H1 (cell line): ENCODE data around the gene ZNF582. TPM values are rescaled to one million over a fixed set of nuclear protein-coding genes. Genes with fewer than 3 reads are reported as not detected.
A peak's percentile ranks its signal among the peaks of the same experiment; 100 is the strongest.

Experiments used
- CTCF ChIA-PET: fragments of 300-600 bp; sonication (Branson Sonifier 250); formaldehyde crosslinking; loops from one replicate; lab custom pipeline; 2021; ENCODE audit not compliant: partially characterized antibody; lab: Charles Lee
- POLR2A ChIA-PET: fragments of 300-600 bp; sonication (Branson Sonifier 250); formaldehyde crosslinking; loops from one replicate; lab custom pipeline; 2021; ENCODE audit warnings: inconsistent platforms; ENCODE audit not compliant: partially characterized antibody; lab: Charles Lee
- DNase-seq, 2 experiments: peaks; one replicate each; pipeline versions ENCODE4 v3.0.0 to v3.0.0-alpha.2; 2010 to 2022; ENCODE audit warnings: low spot score in 2 of 2, low read depth in 1 of 2, mixed read lengths in 1 of 2
- FAIRE-seq: peaks from 2 replicates; lab custom pipeline; 2011; peaks lifted over from hg19 to GRCh38; lab: Jason Lieb, UNC
- H2AFZ ChIP-seq: 2 replicates; pipeline ENCODE4 v1.8.1; 2012; ENCODE audit warnings: low read length, inconsistent platforms
- H2AK5ac ChIP-seq: 2 replicates; pipeline ENCODE4 v1.6.1; 2013; ENCODE audit warnings: low read depth, low read length
- H2BK120ac ChIP-seq: replicated peaks from 2 replicates; pipeline ENCODE3; 2013; ENCODE audit warnings: low read depth, low read length, inconsistent platforms
- H2BK12ac ChIP-seq: 2 replicates; pipeline ENCODE4 v1.6.1; 2013; ENCODE audit warnings: low read depth, low read length
- H2BK15ac ChIP-seq: 2 replicates; pipeline ENCODE4 v1.6.1; 2013; ENCODE audit warnings: low read length
- H2BK20ac ChIP-seq: 2 replicates; pipeline ENCODE4 v1.6.1; 2013; ENCODE audit warnings: low read length
- H2BK5ac ChIP-seq: 2 replicates; pipeline ENCODE4 v1.6.1; 2013; ENCODE audit warnings: low read depth, low read length
- H3K14ac ChIP-seq: 2 replicates; pipeline ENCODE4 v1.6.1; 2013; ENCODE audit warnings: inconsistent platforms; ENCODE audit not compliant: insufficient read length
- H3K18ac ChIP-seq: 2 replicates; pipeline ENCODE4 v1.6.1; 2013; ENCODE audit warnings: low read length; ENCODE audit errors: extremely low read depth
- H3K23ac ChIP-seq: 2 replicates; pipeline ENCODE4 v1.6.1; 2013; ENCODE audit warnings: inconsistent platforms; ENCODE audit not compliant: insufficient read length
- H3K23me2 ChIP-seq: 2 replicates; pipeline ENCODE4 v1.6.1; 2013; ENCODE audit warnings: low read depth, low read length
- H3K27ac ChIP-seq: 2 replicates; pipeline ENCODE4 v1.6.1; 2011; ENCODE audit warnings: low read depth, low read length, inconsistent platforms
- H3K27me3 ChIP-seq, 4 experiments: replicated peaks in 1 of 4; 1 replicate in 1 of 4; 2 replicates in 3 of 4; pipeline versions ENCODE4 v1.6.1 to v1.8.1; 2011 to 2013; ENCODE audit warnings: low read length in 3 of 4, mild to moderate bottlenecking in 3 of 4, inconsistent platforms in 2 of 4, mixed read lengths in 2 of 4, moderate library complexity in 1 of 4; ENCODE audit not compliant: control insufficient read depth in 3 of 4, insufficient read depth in 3 of 4; ENCODE audit errors: extremely low read depth in 1 of 4
- H3K36me3 ChIP-seq, 4 experiments: 2 replicates each; pipeline versions ENCODE4 v1.6.1 to v1.8.1; 2011 to 2013; ENCODE audit warnings: mild to moderate bottlenecking in 4 of 4, low read length in 3 of 4, moderate library complexity in 2 of 4, control low read depth in 1 of 4, inconsistent platforms in 1 of 4; ENCODE audit not compliant: insufficient read depth in 4 of 4, control insufficient read depth in 2 of 4
- H3K4ac ChIP-seq: replicated peaks from 2 replicates; pipeline ENCODE3; 2013; ENCODE audit warnings: low read length, low read depth, mixed read lengths, inconsistent platforms; ENCODE audit not compliant: insufficient read length
- H3K4me1 ChIP-seq, 4 experiments: replicated peaks in 1 of 4; 1 replicate in 1 of 4; 2 replicates in 3 of 4; pipeline versions ENCODE4 v1.6.1 to v1.8.1; 2011 to 2013; ENCODE audit warnings: low read length in 3 of 4, inconsistent platforms in 2 of 4, mixed read lengths in 1 of 4; ENCODE audit not compliant: insufficient read depth in 4 of 4, control insufficient read depth in 3 of 4
- H3K4me2 ChIP-seq, 2 experiments: 2 replicates each; pipeline versions ENCODE4 v1.6.1 to v1.8.1; 2011 to 2013; ENCODE audit warnings: low read depth in 2 of 2, low read length in 2 of 2, control low read depth in 1 of 2, inconsistent platforms in 1 of 2, mild to moderate bottlenecking in 1 of 2; ENCODE audit not compliant: insufficient read depth in 1 of 2
- H3K4me3 ChIP-seq, 4 experiments: fragments of 200-600, 300-600 bp in 1 of 4; sonication (generic), shearing (Covaris generic), sonication (Bioruptor Twin) in 1 of 4; 2 replicates each; pipeline versions ENCODE4 v1.5.1 to v1.8.1; 2011 to 2016; ENCODE audit warnings: low read length in 4 of 4, low read depth in 3 of 4, control low read depth in 2 of 4, inconsistent platforms in 2 of 4, mild to moderate bottlenecking in 2 of 4, mixed read lengths in 1 of 4, moderate library complexity in 1 of 4; ENCODE audit not compliant: insufficient read depth in 2 of 4; ENCODE audit errors: extremely low read depth in 1 of 4
- H3K56ac ChIP-seq: replicated peaks from 2 replicates; pipeline ENCODE3; 2013; ENCODE audit warnings: low read depth, mild to moderate bottlenecking, mixed read lengths, low read length, inconsistent platforms; ENCODE audit not compliant: insufficient read length
- H3K79me1 ChIP-seq: 2 replicates; pipeline ENCODE4 v1.6.1; 2013; ENCODE audit warnings: low read depth, low read length, control low read depth
- H3K79me2 ChIP-seq, 2 experiments: 2 replicates each; pipeline versions ENCODE4 v1.6.1 to v1.8.1; 2012 to 2013; ENCODE audit warnings: low read length in 2 of 2, mild to moderate bottlenecking in 2 of 2, inconsistent platforms in 1 of 2; ENCODE audit not compliant: insufficient read depth in 2 of 2, control insufficient read depth in 1 of 2
- H3K9ac ChIP-seq, 4 experiments: replicated peaks in 1 of 4; 1 replicate in 1 of 4; 2 replicates in 3 of 4; pipeline versions ENCODE4 v1.6.1 to v1.8.1; 2011 to 2013; ENCODE audit warnings: low read depth in 3 of 4, low read length in 3 of 4, control low read depth in 2 of 4, mild to moderate bottlenecking in 2 of 4, moderate library complexity in 2 of 4, inconsistent platforms in 1 of 4; ENCODE audit errors: extremely low read depth in 1 of 4
- H3K9me3 ChIP-seq, 2 experiments: 2 replicates each; pipeline versions ENCODE4 v1.6.1 to v1.8.1; 2012 to 2013; ENCODE audit warnings: mild to moderate bottlenecking in 2 of 2, moderate library complexity in 2 of 2, control low read depth in 1 of 2, inconsistent platforms in 1 of 2, low read depth in 1 of 2, low read length in 1 of 2, mixed read lengths in 1 of 2; ENCODE audit not compliant: insufficient read depth in 2 of 2
- H4K20me1 ChIP-seq, 2 experiments: replicated peaks in 1 of 2; 2 replicates each; pipeline versions ENCODE3 to v1.8.1; 2011 to 2013; ENCODE audit warnings: inconsistent platforms in 2 of 2, low read length in 2 of 2, mild to moderate bottlenecking in 1 of 2; ENCODE audit not compliant: insufficient read depth in 2 of 2, control insufficient read depth in 1 of 2
- H4K5ac ChIP-seq: 2 replicates; pipeline ENCODE4 v1.6.1; 2013; ENCODE audit warnings: low read length, low read depth, mixed read lengths, inconsistent platforms; ENCODE audit not compliant: insufficient read length
- H4K8ac ChIP-seq: 2 replicates; pipeline ENCODE4 v1.8.0; 2013; ENCODE audit warnings: mild to moderate bottlenecking, moderate library complexity, low read length, inconsistent platforms; ENCODE audit not compliant: insufficient read depth; ENCODE audit errors: extremely low read depth
- H4K91ac ChIP-seq: replicated peaks from 2 replicates; pipeline ENCODE3; 2013; ENCODE audit warnings: low read length, mixed read lengths, inconsistent platforms; ENCODE audit not compliant: insufficient read length
- CTCF ChIP-seq, 3 experiments: IDR thresholded peaks; 1 replicate in 2 of 3; 2 replicates in 1 of 3; pipeline versions ENCODE4 v1.5.1 to v1.6.1; 2011; ENCODE audit warnings: low read length in 3 of 3, mild to moderate bottlenecking in 3 of 3, inconsistent platforms in 2 of 3, low read depth in 1 of 3, moderate library complexity in 1 of 3; ENCODE audit not compliant: insufficient read depth in 1 of 3; ENCODE audit errors: control extremely low read depth in 1 of 3
- RAD21 ChIP-seq, 2 experiments: IDR thresholded peaks in 1 of 2; conservative IDR thresholded peaks in 1 of 2; 2 replicates each; pipeline ENCODE4 v1.6.1; 2011; ENCODE audit warnings: low read depth in 2 of 2, low read length in 2 of 2, improper control_type of control experiment in 1 of 2, inconsistent platforms in 1 of 2, mild to moderate bottlenecking in 1 of 2, moderate library complexity in 1 of 2
- SP2 ChIP-seq: IDR thresholded peaks from 2 replicates; pipeline ENCODE4 v1.6.1; 2012; ENCODE audit warnings: mild to moderate bottlenecking, low read length, inconsistent platforms
- polyA plus RNA-seq, 7 experiments: library from polyadenylated mRNA; depleted of rRNA in 3 of 7; stranded (reverse) in 5 of 7; unstranded in 2 of 7; fragments of >200 nt in 5 of 7; fragments of 200-250 nt in 2 of 7; gene quantifications; 1 replicate in 5 of 7; 2 replicates in 1 of 7; 4 replicates in 1 of 7; pipeline versions ENCODE4 v1.2.1 to v1.2.3, GENCODE V29; 2011 to 2013; ENCODE audit warnings: missing spikeins in 2 of 7, mixed read lengths in 2 of 7
- total RNA-seq: library from RNA; stranded (reverse); fragmentation: NEBNext Ultra II Directional; extraction: Animal tissue kit (Norgen Biotek cat#: 25700); gene quantifications from 2 replicates; pipeline ENCODE4 v1.2.1, GENCODE V29; 2021

ZNF582 gene
- total and polyA plus RNA-seq, 2 of the 8 experiments (the other 6 are each of a cell fraction or from before 2014, with no cell fraction given) = 3.8 to 5.8 TPM

GRCh38 chr19:56333506-56333905, 59.8 kb downstream of the ZNF582 start:
- H3K9ac ChIP-seq = no peak overlapping the region
- H2AK5ac ChIP-seq = no peak overlapping the region
- no peak overlapping the region for H3K4me3 ChIP-seq
- no peak overlapping the region for H3K14ac ChIP-seq
- H4K8ac ChIP-seq = no peak overlapping the region
- TF ChIP-seq CTCF (IDR thresholded peaks at IDR 0.05; ENCODE audit: control extremely low read depth in 1 of 3, insufficient read depth in 1 of 3, low read depth in 1 of 3, low read length in 3 of 3) = peak in 2 of 3 experiments; percentile 59 to 61; a peak in 3 of 4 replicates
- peak; percentile 81 for TF ChIP-seq RAD21 (IDR thresholded peaks at IDR 0.05 in 1 of 2, conservative IDR thresholded peaks at IDR 0.05 in 1 of 2; ENCODE audit: low read depth in 2 of 2, low read length in 2 of 2)
- TF ChIP-seq SP2 = no peak
- H3K27me3 ChIP-seq = no peaks in the 10 kb centered on the region
- FAIRE-seq = peak; percentile 13
- ChIA-PET CTCF (interaction anchor here (0.6 to 3.0 kb wide), 25 partner anchors 12 to 271 kb away, joined by 3 to 26 read pairs (median 4); no protein-coding TSS in a partner anchor), POLR2A (interaction anchor here (0.6 kb wide), 2 partner anchors 10 to 11 kb away, joined by 3 read pairs; no protein-coding TSS in a partner anchor)
- H2BK15ac ChIP-seq = no peak overlapping the region
- H3K79me1 ChIP-seq = no peaks in the 10 kb centered on the region
- no peaks in the 10 kb centered on the region for H3K23me2 ChIP-seq
- H3K9me3 ChIP-seq = peaks cover 11 to 14% of the 10 kb centered on the region in 2 experiments
- no peaks in the 10 kb centered on the region for H3K79me2 ChIP-seq
- no peak overlapping the region for H4K91ac ChIP-seq
- H3K4me1 ChIP-seq = no peaks in the 10 kb centered on the region
- H3K4me2 ChIP-seq = no peak overlapping the region
- H2BK12ac ChIP-seq = no peak overlapping the region
- H2AFZ ChIP-seq = no peak overlapping the region
- H3K36me3 ChIP-seq = no peaks in the 10 kb centered on the region
- no peak overlapping the region for H3K18ac ChIP-seq
- H3K56ac ChIP-seq = no peak overlapping the region
- DNase-seq = peak in 1 of 2 experiments; percentile 49
- H3K27ac ChIP-seq = no peak overlapping the region
- H3K4ac ChIP-seq = no peak overlapping the region
- no peak overlapping the region for H3K23ac ChIP-seq
- no peak overlapping the region for H4K5ac ChIP-seq
- H2BK20ac ChIP-seq = no peak overlapping the region
- H2BK5ac ChIP-seq = no peak overlapping the region
- H2BK120ac ChIP-seq = no peak overlapping the region
- H4K20me1 ChIP-seq = no peaks in the 10 kb centered on the region
